ENCODE data around the gene C2orf69. TPM values are rescaled to one million over a fixed set of nuclear protein-coding genes. Genes with fewer than 3 reads are reported as not detected.

The C2orf69 gene
- total and polyA plus RNA-seq, 7 donors: 8.0 to 21.6 (median 13.0) TPM

- no peaks in the 10 kb centered on the region for H3K27me3 ChIP-seq (ENCODE audit: insufficient read depth in 3 of 3, low read length in 2 of 3)
- no peaks in the 10 kb centered on the region for H3K4me1 ChIP-seq
- no peak for DNase-seq
- ATAC-seq: no peak
- no peaks in the 10 kb centered on the region for H3K36me3 ChIP-seq (ENCODE audit: insufficient read depth in 1 of 2, low read depth in 1 of 2)
- H3K27ac ChIP-seq: peak overlapping the region; percentile 82
- no peak for TF ChIP-seq CTCF (IDR thresholded peaks at IDR 0.05)
- peak overlapping the region; percentile 50 for H3K4me3 ChIP-seq
- WGBS, 3 donors: 61 to 70% (median 65%) methylated on average over 1 of the region's 1 CpG
- no peaks in the 10 kb centered on the region for H3K9me3 ChIP-seq
- intact Hi-C loops (cut with DNase I): no loop called here
Observed at GRCh38 chr2:199869227-199869541, 41.9 kb upstream of the C2orf69 start.

DNA sequence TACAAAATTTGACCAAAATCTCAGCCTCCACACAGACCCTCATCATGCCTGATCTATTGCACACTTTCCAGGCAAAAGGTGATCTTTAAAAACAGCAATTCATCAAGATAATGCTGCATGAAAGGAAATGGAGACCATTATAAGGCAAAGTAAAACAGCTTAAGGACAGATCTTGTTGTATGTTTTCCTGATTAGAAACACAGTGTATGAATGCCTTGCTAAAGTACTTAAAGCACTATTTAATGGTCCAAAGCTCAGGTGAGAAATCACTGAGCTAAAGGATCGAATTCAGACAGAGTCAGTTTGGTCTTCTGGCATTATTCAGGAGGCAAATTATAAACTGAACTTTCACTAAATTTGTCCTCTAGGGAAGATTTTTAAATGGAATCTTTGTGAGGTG lies 41.4 kb upstream of the C2orf69 start:
- intact Hi-C loops (cut with DNase I): loop anchor here in 1 of 2 donors (5.0 kb wide), 1 partner anchor 38 kb away; no protein-coding TSS in a partner anchor
- ATAC-seq: peak in 1 of 4 donors; percentile 20
- H3K27ac ChIP-seq: peak overlapping the region; percentile 82

DNA sequence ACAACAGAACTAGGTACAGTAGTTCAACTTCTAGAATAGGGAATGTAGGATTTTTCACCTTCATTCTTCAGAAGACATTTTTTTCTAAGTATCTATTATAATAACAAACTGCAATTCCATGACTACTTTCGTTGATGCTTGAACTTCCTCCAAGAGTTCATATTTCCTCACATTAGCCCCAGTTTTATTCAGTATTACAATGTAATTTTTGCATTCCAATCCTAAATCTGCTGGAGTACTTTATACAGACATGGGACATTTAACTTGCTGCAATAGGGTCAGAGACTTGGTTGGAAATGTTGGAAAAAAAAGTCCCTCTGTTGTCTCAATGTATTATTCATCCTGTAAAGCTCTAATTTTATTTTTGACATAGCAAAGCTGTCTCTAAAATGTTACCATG lies 40.5 kb upstream of the C2orf69 start:
- intact Hi-C loops (cut with DNase I): loop anchor here in 1 of 2 donors (5.0 kb wide), 1 partner anchor 37 kb away; no protein-coding TSS in a partner anchor
- WGBS, 3 donors: 23 to 31% (median 30%) methylated on average over 1 of the region's 1 CpG

More for the DNA sequence above, 41.4 kb upstream of the C2orf69 start:
- 33 to 44% (median 36%) methylated on average over 1 of the region's 1 CpG for WGBS, 3 donors
- TF ChIP-seq CTCF (IDR thresholded peaks at IDR 0.05): no peak
- no peak for DNase-seq
- H3K4me1 ChIP-seq: no peaks in the 10 kb centered on the region
- H3K9me3 ChIP-seq: no peaks in the 10 kb centered on the region
- H3K27me3 ChIP-seq (ENCODE audit: insufficient read depth in 3 of 3, low read length in 2 of 3): no peaks in the 10 kb centered on the region
- peak overlapping the region; percentile 50 for H3K4me3 ChIP-seq
- no peaks in the 10 kb centered on the region for H3K36me3 ChIP-seq (ENCODE audit: insufficient read depth in 1 of 2, low read depth in 1 of 2)

GRCh38 chr2:199874209-199874608 lies 36.9 kb upstream of the C2orf69 start:
- H3K4me1 ChIP-seq: no peaks in the 10 kb centered on the region
- H3K27ac ChIP-seq: no peak overlapping the region
- no peaks in the 10 kb centered on the region for H3K36me3 ChIP-seq (ENCODE audit: insufficient read depth in 1 of 2, low read depth in 1 of 2)
- no peak for TF ChIP-seq CTCF (IDR thresholded peaks at IDR 0.05)
- DNase-seq: no peak
- no peaks in the 10 kb centered on the region for H3K27me3 ChIP-seq (ENCODE audit: insufficient read depth in 3 of 3, low read length in 2 of 3)
- no peaks in the 10 kb centered on the region for H3K9me3 ChIP-seq
- no peak for ATAC-seq
- WGBS, 3 donors: 96 to 100% (median 100%) methylated on average over 1 of the region's 1 CpG
- no peak overlapping the region for H3K4me3 ChIP-seq
- intact Hi-C loops (cut with DNase I): loop anchor here in 1 of 2 donors (5.0 kb wide), 1 partner anchor 33 kb away; no protein-coding TSS in a partner anchor

More for the DNA sequence above, 40.5 kb upstream of the C2orf69 start:
- Histone ChIP-seq H3K27me3 (ENCODE audit: insufficient read depth in 3 of 3, low read length in 2 of 3) (no peaks in the 10 kb centered on the region), H3K27ac (no peak overlapping the region), H3K9me3 (no peaks in the 10 kb centered on the region), H3K4me3 (no peak overlapping the region), H3K36me3 (ENCODE audit: insufficient read depth in 1 of 2, low read depth in 1 of 2) (no peaks in the 10 kb centered on the region), H3K4me1 (no peaks in the 10 kb centered on the region)
- TF ChIP-seq CTCF (IDR thresholded peaks at IDR 0.05): no peak
- DNase-seq (no peak), ATAC-seq (no peak)

DNA sequence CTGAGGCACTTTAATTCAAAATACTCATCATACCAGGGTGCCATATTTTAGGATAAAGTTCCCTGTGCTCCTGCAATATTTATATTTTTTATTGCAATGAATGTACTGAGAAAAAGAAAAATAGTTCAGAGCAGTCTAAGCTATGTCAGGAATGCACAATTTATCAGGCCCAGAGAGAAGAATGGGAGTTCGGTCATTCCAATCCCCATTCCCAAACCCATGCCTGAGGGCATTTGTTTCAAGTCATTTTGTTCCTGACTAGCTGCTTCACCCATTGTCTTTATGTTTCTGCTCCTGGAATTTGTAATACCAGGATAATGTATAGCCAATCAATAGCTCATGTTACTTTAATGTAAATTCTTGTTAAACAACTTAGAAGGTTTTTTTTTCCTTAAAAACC lies 35.7 kb upstream of the C2orf69 start:
- no peaks in the 10 kb centered on the region for H3K27me3 ChIP-seq (ENCODE audit: insufficient read depth in 3 of 3, low read length in 2 of 3)
- H3K9me3 ChIP-seq: no peaks in the 10 kb centered on the region
- H3K4me1 ChIP-seq: no peaks in the 10 kb centered on the region
- H3K4me3 ChIP-seq: no peak overlapping the region
- H3K27ac ChIP-seq: no peak overlapping the region
- H3K36me3 ChIP-seq (ENCODE audit: insufficient read depth in 1 of 2, low read depth in 1 of 2): no peaks in the 10 kb centered on the region
- DNase-seq: no peak
- ATAC-seq: no peak
- no peak for TF ChIP-seq CTCF (IDR thresholded peaks at IDR 0.05)
- intact Hi-C loops (cut with DNase I): no loop called here
- WGBS, 3 donors: 75 to 87% (median 81%) methylated on average over 1 of the region's 1 CpG
